AG10803 (cell line): Measurements from ENCODE around the gene PIP4K2A.

Experiments
- DNase-seq: peaks from one replicate; pipeline ENCODE4 v3.0.0; 2010; ENCODE audit warnings: low read depth
- H3K4me3 ChIP-seq: 2 replicates; pipeline ENCODE4 v1.5.1; 2011; ENCODE audit warnings: mild to moderate bottlenecking, low read length, control low read depth
- TF ChIP-seq, protein P1 (sequence below): conservative IDR thresholded peaks from 2 replicates; pipeline ENCODE4 v1.5.1; 2011; ENCODE audit warnings: mild to moderate bottlenecking, low read length, control low read depth, inconsistent platforms

The PIP4K2A gene

DNA sequence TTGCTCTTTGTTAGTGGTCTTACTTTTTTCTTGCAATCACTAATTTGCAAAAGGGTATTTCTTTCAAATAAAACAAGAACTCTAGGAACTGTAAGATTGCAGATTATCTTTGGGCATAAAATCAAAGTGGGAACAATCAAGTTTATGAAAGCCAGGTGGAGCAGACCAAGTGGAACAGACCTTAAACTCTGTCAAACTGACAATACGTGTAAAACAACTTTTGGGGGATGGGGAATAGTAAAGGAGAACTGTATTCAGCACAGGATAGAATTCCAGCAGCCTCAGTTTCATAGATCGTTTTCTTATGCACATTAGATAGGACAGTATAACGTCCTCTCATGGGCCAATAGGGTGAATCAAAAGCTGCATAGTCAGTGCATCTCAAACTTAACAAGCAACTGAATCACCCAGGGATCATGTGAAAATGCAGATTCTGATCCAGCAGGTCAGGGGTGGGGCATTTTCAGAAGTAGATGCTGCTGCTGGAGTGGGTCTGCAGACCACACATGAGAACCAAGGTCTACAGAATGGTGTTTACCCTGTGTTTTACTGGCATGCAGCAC lies 120.7 kb downstream of the PIP4K2A start:
- TF ChIP-seq, protein P1, sequence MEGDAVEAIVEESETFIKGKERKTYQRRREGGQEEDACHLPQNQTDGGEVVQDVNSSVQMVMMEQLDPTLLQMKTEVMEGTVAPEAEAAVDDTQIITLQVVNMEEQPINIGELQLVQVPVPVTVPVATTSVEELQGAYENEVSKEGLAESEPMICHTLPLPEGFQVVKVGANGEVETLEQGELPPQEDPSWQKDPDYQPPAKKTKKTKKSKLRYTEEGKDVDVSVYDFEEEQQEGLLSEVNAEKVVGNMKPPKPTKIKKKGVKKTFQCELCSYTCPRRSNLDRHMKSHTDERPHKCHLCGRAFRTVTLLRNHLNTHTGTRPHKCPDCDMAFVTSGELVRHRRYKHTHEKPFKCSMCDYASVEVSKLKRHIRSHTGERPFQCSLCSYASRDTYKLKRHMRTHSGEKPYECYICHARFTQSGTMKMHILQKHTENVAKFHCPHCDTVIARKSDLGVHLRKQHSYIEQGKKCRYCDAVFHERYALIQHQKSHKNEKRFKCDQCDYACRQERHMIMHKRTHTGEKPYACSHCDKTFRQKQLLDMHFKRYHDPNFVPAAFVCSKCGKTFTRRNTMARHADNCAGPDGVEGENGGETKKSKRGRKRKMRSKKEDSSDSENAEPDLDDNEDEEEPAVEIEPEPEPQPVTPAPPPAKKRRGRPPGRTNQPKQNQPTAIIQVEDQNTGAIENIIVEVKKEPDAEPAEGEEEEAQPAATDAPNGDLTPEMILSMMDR, result no peak
- no peak for DNase-seq
- no peak overlapping the region for H3K4me3 ChIP-seq

DNA sequence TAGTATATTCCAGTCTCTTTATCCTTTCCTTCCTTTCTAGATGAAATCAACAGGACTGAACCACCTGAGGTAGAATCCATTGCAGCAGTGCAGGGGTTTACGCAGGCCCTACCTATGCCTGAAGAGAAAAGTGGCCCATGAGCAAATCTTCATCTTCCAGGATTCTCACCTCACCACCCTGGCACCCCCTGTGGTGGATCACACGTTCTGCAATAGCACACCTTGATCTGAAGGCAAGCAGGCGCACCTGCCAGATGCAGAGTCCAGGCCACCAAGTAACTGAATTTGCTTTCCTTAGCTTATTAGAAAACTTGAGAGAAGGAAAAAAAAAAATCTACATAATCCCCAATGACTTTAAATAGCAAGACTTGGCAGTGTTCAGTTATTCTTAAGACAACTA lies 121.4 kb downstream of the PIP4K2A start:
- TF ChIP-seq, protein P1, result no peak
- DNase-seq, result no peak
- H3K4me3 ChIP-seq, result no peak overlapping the region

DNA sequence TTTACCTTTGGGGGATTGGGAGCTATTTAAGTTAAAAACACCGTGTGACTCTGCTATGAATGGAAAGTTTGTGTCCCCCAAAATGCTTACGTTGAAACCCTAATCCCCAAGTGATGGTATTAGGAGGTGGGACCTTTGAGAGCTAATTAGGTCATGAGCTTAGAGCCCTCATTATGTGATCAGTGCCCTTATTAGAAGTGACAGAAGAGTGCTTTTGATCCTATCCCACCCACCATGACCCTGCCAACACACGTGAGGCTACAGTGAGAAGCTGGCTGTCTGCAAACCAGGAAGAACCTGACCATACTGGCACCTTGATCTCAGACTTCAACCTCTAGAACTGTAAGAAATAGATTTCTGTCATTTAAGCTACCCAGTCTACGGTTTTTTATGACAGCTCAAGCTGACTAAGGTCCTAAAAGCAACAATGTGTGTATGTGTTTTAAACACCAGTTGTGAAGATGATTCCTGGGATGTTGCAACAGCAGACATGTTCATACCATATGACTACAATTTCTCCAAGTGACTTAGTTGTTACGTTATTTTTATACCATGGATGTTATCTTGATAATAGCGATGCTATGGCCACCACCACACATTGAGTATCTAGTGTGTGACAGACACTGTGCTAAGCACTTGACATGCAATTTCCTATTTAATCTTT lies 124.4 kb downstream of the PIP4K2A start:
- peak; percentile 55 for DNase-seq
- H3K4me3 ChIP-seq, result no peak overlapping the region
- TF ChIP-seq, protein P1, result no peak

DNA sequence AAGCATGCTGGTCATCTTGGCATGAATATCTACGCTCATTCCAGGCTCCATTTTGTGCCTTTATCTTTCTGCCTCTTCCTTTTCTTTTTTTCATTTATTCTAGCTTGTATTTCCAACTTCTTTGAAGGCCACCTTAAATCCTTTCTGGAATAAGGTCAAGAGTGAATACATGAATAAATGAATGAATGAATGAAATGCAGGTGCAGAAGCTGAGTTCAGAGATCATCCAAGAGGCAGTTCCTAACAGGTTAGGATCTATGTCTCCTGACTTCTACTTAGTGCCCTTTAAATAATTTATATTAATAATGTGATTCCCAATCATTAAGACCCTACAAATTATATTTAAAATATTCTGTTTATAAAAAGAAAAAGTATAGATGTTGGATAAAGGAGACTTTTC lies 125.9 kb downstream of the PIP4K2A start:
- no peak for DNase-seq
- no peak overlapping the region for H3K4me3 ChIP-seq
- TF ChIP-seq, protein P1, result no peak

DNA sequence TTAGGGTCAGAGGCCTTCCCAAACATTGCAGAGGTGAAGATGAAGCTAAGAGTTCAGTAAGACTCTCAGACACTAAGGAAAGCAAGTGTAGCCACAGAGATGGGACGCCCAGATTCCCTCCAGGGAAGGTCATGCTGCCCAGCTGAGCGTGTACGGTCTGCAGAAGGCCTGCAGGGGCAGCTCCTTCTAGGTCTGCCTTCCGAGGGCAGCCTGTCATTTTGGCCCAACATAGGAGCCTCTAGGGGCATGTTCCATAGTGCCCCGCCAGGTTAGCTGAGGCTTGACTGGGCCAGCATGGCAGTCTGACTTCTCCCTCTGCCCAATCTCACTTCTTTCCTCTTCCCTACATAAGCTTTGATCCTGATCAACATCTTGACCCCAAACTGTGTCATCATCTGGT lies 130.7 kb downstream of the PIP4K2A start:
- TF ChIP-seq, protein P1, result no peak
- no peak for DNase-seq
- no peak overlapping the region for H3K4me3 ChIP-seq

DNA sequence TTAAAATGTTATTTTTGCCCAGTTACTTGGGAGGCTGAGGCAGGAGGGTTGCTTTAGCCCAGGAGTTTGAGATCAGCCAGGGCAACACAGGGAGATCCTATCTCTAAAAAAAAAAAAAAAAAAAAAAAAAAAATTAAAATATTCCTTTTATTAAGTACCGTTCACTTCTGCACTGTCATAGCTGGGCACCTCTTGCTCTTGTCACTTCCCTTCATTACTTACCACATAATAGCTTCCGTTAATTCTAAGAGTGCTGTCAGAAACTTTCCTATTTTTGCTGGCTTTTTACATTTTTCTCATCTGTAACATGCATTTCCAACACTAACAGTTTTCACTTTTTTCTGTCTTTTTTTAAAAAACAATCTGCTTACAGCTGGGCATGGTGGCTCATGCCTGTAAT lies 132.9 kb downstream of the PIP4K2A start:
- TF ChIP-seq, protein P1, result no peak
- no peak overlapping the region for H3K4me3 ChIP-seq
- DNase-seq, result no peak

DNA sequence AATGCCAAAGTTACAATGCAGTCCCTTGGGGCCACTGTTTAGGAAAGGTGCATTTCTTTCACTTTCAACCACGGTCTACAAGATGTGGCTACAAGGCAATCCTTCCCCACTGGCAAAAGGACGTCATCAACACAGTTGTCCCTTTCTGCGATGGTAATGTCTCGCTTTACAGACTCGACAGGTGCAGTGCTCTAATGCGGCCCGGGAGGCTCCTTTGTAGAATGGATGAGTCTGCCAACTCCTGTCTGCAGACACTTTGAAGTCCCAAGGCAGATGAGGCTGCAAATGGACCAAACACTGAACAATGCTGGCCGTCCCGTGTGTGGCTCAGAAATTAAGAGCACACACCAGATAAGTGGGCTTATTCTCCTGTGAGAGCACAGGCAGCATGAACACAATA lies 133.7 kb downstream of the PIP4K2A start:
- no peak for DNase-seq
- TF ChIP-seq, protein P1, result no peak
- H3K4me3 ChIP-seq, result no peak overlapping the region
